ENCODE measurements around the gene TMEM121.
A peak's percentile ranks its signal among the peaks of the same experiment; 100 is the strongest.

The TMEM121 gene

GRCh38 chr14:105525861-105526775 lies at the start of gene TMEM121:
TMEM121 (plus strand) TSS chr14:105526583; CDS start chr14:105528835, 2,252 bp downstream.
- peak; percentile 37 to 45 for DNase-seq

- no peak for DNase-seq
Observed at GRCh38 chr14:105476831-105477659, 49.3 kb upstream of the TMEM121 start.

GRCh38 chr14:105477660-105478397 lies 48.6 kb upstream of the TMEM121 start:
- no peak for DNase-seq

- no peak for DNase-seq
Observed at GRCh38 chr14:105478398-105479251, 47.8 kb upstream of the TMEM121 start.

GRCh38 chr14:105479431-105480158 lies 46.8 kb upstream of the TMEM121 start:
- DNase-seq: no peak

GRCh38 chr14:105480199-105480746 lies 46.1 kb upstream of the TMEM121 start:
- DNase-seq: no peak

- DNase-seq: peak; percentile 92 to 95
Observed at GRCh38 chr14:105480807-105481801, 45.3 kb upstream of the TMEM121 start.

- peak; percentile 90 to 93 for DNase-seq
Observed at GRCh38 chr14:105481886-105482457, 44.4 kb upstream of the TMEM121 start.

- DNase-seq: no peak
Observed at GRCh38 chr14:105482486-105483110, 43.8 kb upstream of the TMEM121 start.

GRCh38 chr14:105483300-105484068 lies 42.9 kb upstream of the TMEM121 start:
- DNase-seq: no peak

GRCh38 chr14:105484069-105484996 lies 42.0 kb upstream of the TMEM121 start:
- peak; percentile 33 to 46 for DNase-seq

GRCh38 chr14:105484997-105485393 lies 41.4 kb upstream of the TMEM121 start:
- DNase-seq: no peak

- DNase-seq: peak; percentile 54 to 58
Observed at GRCh38 chr14:105485739-105486162, 40.6 kb upstream of the TMEM121 start.

GRCh38 chr14:105486163-105486973 lies 40.0 kb upstream of the TMEM121 start, which contains the start of gene CRIP1:
CRIP1 (plus strand) TSS chr14:105486886; CDS start chr14:105487260, 374 bp downstream.
- DNase-seq: no peak

- DNase-seq: peak; percentile 80 to 82
Observed at GRCh38 chr14:105486974-105487448, 39.4 kb upstream of the TMEM121 start.
